GM18498 (cell line): ENCODE results near the gene EXOC6.
A peak's percentile ranks its signal among the peaks of the same experiment; 100 is the strongest.

Experiments
- ATAC-seq: cut with Tn5 transposase; IDR thresholded peaks from one replicate; pipeline ENCODE4 v1.9.1; 2021; ENCODE audit warnings: mild to moderate bottlenecking, moderate library complexity; ENCODE audit not compliant: unreplicated experiment

Gene EXOC6

DNA sequence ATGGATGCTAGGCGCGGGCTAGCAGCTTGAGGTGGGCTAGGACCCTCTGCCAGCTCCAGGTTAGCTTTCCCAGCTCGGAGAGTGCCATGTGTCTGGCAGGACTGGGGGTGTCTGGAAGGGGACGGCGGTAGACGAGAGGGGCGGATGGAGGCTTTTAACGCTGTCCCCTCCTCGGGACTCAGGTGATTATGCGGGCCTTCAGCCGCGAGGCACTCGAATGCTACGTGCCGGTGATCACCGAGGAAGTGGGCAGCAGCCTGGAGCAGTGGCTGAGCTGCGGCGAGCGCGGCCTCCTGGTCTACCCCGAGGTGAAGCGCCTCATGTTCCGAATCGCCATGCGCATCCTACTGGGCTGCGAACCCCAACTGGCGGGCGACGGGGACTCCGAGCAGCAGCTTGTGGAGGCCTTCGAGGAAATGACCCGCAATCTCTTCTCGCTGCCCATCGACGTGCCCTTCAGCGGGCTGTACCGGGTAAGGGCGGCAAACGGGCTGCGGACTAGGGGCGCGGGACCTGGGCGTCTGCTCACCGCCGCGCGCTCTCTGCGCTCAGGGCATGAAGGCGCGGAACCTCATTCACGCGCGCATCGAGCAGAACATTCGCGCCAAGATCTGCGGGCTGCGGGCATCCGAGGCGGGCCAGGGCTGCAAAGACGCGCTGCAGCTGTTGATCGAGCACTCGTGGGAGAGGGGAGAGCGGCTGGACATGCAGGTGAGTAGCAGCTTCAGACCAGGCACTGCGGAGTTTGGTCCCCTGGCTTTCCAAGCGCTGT, 226.5 kb downstream of the EXOC6 start:
- no peak for ATAC-seq

DNA sequence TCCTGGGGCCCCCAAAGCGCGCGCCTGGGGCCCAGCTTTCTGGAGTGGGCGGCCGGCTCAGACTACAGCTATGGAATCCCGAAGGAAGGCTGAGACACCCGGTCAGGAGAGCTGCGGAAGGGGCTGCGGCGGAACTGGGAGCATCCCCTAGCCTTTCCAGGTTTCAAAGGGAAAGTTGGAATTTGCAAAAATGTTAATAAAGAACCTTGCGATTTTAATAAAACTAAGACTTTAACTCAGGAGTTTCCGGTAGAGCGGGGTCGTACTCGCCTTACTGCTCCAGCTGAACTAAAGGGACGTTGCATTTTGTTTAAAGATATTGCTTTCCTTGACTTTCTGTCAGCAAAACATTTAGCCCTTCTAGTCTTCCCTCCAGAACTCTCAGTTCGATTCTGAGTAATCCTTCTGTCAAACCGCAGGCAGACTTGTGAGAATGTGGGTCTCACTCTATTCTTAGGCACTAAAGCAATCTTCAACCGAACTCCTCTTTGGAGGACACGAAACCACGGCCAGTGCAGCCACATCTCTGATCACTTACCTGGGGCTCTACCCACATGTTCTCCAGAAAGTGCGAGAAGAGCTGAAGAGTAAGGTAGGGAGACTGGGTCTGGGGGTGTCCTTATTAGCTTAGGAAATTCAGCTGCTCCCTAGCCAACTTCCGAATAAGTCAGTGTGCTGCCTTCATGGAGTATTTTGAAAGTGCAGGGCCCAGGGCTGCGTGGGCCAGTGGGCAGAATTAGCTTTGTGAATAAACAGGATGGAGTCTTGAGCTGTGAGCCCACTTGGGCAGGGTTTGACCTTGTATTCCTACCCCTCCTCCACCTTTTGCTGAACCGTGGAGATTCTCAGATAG, 227.3 kb downstream of the EXOC6 start:
- ATAC-seq, result peak; percentile 56

DNA sequence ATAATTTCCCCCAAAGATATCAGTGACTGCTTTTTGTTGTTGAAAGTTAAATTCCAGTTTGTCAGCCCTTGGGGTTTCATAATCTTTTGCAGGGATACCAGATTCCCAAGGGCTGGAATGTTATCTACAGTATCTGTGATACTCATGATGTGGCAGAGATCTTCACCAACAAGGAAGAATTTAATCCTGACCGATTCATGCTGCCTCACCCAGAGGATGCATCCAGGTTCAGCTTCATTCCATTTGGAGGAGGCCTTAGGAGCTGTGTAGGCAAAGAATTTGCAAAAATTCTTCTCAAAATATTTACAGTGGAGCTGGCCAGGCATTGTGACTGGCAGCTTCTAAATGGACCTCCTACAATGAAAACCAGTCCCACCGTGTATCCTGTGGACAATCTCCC, 228.6 kb downstream of the EXOC6 start:
- ATAC-seq, result no peak

DNA sequence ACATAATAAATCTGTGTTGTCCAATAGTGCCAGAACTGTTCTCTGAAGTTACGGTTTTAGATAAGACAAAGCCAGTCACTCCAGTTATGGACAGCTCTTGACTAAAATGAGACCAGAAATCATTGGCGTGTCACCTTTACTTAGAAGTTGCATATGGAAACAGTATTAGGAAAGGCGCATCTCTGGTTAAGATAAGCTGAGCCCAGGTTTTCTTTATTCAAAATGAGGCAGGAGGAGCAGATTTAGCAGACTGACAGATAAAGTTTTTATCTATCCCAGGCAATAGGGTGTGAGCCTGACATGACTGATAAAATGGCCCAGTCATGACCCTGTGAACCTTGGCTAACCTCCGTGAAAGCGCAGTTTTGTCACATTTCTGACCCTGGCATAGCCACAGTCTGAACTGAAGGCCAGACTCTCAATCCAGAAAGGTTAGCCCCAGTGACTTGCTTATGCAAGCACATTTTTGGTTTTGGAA, 229.6 kb downstream of the EXOC6 start:
- ATAC-seq, result no peak

DNA sequence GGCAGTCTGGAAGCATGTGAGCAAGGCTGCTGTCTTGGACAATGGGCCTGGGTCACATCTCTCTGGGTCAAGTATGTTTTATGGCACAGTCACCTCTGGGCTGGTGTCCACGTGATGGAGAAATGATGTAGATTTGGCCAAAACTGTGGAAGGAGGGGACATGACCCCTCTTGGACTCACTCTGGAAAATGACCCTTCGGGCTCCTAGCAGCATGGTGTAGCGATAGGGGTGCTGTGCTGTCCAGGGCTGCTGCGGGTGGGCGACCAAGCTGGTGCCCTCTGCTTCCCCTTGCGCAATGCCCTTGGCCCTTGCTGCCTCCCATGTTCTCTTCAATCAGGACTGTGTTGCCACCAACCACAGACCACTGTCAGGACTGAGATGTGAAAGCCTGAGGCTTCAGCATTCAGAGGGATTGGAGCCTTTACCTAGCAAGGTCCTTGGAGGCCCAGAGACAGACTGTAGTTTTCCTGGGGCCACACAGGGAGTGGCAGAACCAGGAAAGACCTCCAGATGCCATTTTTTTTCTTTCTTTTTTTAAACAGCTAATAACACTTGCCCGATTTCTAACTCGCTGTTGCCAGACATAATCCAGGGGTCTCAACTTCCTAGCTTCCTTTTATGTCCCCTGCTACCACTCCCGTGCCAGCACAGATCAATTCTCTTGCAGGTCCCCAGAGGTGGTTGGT, 231.5 kb downstream of the EXOC6 start:
- no peak for ATAC-seq

DNA sequence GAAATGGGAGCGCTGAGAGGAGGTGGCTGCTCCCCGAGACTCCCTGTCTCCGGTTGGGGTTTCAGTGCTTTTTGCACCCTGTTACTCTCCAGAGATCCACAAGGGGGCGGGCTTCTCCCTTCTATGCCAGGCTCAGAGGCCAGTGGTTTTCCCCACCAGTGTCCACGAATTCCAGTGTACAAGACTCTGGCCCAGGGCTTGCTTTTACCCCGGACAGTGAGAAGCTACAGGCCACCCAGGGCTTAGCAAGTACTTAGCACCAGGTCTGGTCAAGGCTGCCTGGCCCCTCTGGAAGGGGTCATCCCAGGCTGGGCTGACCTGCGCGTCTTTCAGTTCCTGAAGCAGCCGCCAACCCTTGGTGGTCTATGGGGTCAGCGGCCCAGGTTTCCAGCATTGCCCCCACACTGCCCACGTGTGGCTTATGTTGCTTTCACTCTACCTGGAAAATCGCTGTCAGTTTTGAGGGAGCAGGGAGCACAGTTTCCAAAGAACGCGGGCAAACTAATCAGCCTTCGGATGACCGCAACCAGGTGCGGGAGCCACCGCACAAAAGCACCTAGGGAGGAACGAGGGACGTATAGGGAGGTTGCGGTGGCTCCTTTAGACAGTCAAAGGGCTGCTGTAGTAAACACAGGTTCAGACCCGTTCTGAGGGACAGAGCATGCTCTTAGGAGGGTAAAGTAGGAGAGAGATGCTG, 232.2 kb downstream of the EXOC6 start:
- ATAC-seq, result peak; percentile 53

DNA sequence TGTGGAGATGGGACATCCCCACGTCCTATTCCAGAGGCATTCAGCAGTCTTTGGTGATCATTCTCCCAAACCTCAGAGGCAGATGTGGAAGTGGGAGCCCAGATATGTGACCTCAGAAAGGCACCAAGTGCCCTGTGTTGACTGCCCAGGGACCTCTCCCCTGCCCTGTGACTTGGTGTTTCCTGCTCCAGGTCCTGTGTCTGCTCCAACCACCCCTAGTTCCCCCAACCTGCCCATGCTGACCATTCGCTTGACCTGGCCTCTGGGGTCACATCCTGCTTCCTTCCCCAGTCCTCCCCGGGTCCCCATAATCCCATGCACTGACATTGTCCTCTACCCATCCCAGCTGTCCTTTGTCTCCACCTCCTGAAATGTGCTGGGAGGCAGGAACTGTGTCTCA, 233.0 kb downstream of the EXOC6 start:
- no peak for ATAC-seq

DNA sequence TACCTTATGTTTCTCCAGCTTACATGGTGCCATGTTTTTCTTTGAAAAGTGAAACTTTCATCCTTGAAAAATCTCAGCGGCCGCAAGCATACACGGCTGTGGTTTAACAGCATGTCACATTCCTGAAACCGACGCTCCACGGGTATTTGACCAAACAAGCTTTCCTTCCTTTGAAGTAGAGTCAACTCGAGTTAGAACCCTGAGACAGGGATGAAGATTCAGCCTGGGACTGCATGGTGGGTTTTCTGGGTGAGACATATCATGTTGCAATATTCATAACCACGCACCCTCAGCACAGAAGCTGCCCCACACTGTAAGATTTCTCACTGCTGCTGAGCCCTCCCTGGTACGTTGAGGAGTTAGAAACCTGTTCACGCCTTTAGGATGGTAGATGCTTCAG, 233.5 kb downstream of the EXOC6 start:
- no peak for ATAC-seq

DNA sequence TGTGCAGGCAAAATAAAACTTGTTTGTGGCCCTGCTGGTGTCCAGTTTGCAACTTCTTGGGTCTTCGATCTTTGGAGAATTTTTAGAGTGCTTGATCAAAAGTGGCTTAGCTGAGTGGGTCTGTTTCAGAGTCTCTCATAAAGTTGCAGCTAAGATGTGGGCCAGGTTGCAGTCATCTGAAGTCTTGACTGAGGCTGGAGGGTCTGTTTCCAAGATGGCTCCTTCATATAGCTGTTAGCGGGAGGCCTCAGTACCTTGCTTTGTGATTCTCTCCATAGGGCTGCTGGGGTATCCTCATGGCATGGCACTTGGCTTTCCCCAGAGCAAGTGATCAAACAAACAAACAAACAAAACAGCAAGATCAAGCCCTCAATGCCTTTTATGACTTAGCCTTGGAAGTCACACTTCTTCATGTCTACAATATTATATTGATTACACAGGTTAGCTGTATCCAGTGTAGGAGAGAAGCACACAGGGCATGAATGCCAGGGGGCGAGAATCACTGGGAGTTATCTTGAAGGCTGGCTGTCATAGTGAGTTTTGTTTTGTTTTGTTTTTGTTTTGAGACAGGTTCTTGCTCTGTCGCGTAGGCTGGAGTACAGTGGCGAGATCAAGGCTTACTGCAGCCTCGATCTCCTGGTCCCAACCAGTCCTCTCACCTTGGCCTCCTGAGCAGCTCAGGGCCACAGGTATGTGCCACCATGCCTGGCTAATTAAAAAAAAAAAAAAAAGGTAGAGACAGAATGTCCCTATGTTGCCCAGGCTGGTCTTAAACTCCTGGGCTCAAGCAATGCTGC, 235.6 kb downstream of the EXOC6 start:
- no peak for ATAC-seq

DNA sequence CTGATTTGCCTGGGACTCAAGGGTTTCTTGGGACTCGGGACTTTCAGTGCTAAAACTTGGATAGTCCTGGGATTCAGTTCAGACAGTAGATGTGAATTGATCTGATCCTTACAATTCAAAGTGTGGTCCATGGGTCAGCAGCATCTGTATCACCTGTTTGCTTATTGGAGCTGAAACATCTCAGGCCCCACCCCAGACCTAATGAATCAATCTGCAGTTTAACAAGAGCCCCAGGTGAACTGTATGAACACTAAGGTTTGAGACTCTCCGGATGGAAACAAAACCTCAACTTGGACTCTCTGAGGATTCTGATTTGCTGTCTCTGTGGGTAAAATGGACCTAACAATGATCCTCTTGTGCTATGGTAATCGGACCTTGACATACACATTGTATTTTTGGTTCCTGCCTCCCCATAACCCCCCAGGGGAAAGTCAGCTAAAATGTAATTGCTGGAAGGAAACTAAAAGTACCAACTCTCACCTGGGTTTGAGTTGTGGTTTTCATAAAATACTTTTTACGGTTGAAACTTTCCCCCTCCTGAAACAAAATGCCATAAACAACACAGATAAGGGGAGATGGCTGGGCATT, 237.0 kb downstream of the EXOC6 start:
- no peak for ATAC-seq

DNA sequence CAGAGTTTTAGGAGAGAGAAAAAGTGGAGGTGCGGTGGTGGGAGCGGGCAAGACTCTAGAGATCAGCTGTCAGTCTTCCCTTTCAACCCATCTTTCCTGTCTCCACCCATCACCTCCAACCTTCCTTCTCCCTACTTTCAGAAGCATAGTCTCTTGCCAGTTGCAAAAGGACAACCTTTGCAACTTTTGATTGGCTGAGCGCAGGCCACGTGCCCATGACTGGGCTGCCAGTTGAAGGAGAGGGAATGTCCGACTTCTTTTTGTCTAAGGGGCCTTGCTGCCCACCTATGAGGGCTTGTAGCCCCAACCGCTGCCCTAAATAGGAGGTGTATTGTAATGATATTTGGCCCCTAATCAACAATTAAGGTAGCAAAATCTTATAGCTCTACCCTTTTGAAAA, 238.0 kb downstream of the EXOC6 start:
- no peak for ATAC-seq

DNA sequence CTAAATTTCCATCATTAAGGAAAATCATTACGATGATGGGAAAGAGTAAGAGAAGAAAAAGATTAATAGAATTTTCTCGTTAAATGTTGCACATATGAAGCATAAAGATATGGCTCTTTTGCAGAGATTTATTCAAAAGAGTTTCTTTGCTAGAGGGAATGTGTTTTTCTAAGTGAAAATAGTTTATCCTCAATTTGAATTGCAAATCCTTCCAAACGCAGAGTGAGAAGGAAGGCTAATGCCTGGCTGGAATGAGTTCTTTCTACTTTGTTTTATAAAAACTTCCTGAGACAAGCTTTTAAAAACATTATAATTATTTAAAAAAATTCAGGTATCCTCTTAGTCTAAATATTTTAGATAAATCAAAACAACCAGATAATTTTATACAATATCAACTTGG, 239.5 kb downstream of the EXOC6 start:
- ATAC-seq, result no peak

DNA sequence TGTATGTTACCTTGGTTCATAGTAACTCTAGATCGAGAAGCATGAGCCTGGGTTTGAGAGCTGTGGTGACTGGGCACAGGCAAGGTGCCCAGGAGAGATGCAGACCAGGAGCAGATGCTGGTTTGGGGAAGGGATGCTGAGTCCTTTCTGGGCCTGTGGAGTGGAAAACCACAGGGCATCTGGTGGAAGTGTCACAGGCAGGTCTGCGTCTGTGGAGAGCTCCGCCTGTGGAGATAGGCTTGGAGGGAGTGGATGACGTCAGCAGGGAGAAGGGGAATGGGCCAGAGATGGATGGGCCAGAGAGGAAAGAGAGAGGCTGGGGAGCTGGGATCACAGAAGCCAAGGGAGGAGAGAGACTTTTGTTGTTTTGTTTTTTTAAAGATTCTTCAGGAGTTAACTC, 240.1 kb downstream of the EXOC6 start:
- no peak for ATAC-seq

DNA sequence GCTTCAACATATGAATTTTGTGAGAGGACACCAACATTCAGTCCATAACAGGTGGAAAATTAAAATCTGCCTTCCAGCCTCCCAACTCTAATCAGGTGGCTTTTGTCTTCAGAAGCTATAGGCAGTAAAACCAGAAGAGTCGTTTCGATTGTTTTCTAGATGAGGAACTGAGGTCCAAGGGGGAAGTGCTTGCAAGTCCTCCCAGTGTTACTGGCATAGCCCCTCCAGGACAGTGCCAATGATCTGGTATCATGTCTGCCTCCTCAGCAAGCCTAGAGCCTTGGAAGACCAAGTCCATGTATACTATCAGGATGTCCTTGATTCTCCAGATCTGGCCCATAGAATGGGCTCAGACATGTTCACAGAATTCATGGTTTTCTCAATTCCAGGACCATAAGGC, 242.3 kb downstream of the EXOC6 start:
- ATAC-seq, result no peak

DNA sequence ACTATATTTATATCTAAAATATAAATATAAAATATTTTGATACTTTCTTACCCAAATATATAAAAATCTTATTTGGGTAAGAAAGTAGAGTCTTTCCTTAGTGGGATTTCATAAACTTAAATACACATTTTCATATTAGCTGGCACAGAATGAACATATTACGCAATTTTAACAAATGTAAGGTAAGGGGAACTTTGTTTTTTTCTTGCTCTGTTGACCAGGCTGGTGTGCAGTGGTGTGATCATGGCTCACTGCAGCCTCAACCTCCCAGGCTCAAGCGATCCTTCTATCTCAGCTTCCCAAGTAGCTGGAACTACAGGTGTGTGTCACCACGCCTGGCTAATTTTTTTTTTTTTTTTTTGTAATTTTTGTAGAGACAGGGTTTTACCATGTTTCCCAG, 243.6 kb downstream of the EXOC6 start:
- no peak for ATAC-seq

DNA sequence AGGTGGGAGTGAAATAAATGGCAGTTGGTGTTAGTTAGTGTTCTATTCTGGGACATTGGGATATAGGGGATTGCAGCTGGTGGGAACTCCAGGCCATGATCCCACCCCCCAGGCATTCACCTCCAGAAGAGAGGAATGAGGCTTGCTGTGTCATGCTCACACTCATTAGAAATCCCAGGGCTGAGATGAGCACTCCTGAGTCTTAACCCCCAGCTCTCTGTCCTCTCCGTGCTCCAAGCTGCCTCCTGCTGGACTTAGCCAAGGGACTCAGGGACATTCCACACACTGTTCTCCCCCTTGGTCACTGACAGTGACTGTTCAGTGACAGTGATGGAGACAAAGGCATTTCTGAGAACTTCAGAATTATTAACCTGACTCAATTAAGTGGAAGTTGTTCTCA, 246.9 kb downstream of the EXOC6 start:
- ATAC-seq, result no peak

DNA sequence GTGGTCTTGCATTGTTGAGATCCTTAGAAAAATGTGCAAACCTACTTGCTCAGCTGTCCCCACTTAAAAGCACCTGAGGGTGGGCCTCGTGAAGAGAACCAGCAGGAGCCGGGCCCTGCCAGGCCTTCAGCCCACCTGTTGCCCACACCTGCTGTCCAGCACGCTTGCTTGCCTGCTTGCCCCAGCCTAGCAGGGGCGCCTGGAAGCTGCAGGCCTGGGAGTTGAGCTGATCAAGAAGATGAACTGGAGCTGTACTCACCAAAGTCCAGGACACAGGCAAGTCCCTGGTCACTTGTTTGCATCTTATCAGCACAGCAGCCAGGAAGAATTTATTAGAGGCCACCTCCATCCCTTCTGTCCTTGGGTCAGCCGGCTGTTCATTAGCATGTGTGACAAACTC, 248.6 kb downstream of the EXOC6 start:
- no peak for ATAC-seq

DNA sequence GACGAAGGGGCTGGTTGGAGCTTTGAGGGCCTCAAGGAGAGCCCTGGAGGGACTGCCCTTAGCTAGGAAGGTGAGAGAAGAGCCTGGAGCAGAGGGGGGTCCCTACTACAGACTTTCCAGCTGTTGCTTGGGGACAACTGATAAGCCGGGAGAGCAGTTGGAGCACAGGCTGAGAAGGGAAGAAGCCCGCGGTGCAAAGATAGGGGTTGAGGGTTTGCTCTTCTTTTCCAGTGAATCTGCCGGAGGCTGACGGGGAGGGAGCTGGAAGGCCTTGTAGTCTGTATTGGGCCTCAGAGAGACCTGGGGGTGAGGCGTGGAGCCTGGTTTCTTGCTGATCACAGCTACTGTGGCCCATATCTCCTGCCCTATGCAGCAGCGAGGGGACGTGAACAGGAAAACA, 249.1 kb downstream of the EXOC6 start:
- ATAC-seq, result no peak

DNA sequence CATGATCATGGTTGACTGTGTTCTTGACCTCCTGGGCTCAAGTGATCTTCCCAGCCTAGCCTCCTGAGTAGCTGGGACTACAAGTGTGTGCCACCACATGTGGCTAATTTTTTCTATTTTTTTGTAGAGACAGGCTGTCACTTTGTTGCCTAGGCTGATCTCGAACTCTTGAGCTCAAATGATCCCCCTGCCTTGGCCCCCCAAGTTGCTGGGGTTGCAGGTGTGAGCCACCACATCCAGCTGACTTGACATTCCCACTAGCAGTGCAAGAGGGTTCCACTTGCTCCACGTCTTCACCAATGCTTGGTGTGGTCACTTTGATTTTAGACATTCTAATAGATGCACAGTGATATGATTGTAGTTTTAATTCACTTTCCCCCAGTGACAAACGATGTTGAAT, 250.5 kb downstream of the EXOC6 start:
- no peak for ATAC-seq

DNA sequence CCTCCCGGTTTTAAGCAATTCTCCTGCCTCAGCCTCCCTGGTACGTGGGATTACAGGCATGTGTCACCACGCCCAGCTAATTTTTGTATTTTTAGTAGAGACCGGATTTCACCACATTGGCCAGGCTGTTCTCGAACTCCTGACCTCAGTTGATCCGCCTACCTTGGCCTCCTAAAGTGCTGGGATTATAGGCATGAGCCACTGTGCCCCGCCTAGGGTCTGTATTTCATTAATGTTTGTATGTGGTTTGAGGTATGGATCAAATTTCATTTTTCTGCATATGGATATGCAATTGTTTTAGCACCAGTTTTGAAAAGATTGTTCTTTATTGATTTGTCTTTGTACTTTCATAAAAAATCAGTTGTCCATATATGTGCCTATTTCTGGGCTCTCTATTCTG, 251.3 kb downstream of the EXOC6 start:
- ATAC-seq, result no peak
